DOHH2 (cell line): ENCODE data around the gene RUFY2.

ENCODE experiments used
- H3F3A ChIP-seq: fragments of 200-600 bp; sonication (generic), shearing (Covaris generic); 2 replicates; pipeline ENCODE4 v1.6.0; 2016; ENCODE audit warnings: antibody characterized with exemption, mild to moderate bottlenecking; ENCODE audit not compliant: control insufficient read depth, insufficient read depth
- H3K27ac ChIP-seq: fragments of 200-600 bp; sonication (generic); 2 replicates; pipeline ENCODE4 v1.5.1; 2014; ENCODE audit warnings: low read depth, mild to moderate bottlenecking, low read length, moderate library complexity
- H3K27me3 ChIP-seq: fragments of 200-600 bp; sonication (generic); 2 replicates; pipeline ENCODE4 v1.6.1; 2014; ENCODE audit warnings: mild to moderate bottlenecking, low read length, mixed read lengths; ENCODE audit not compliant: control insufficient read depth
- H3K36me3 ChIP-seq: fragments of 200-600 bp; sonication (generic); 2 replicates; pipeline ENCODE4 v1.6.1; 2014; ENCODE audit warnings: mild to moderate bottlenecking, low read length, moderate library complexity, mixed read lengths; ENCODE audit not compliant: control insufficient read depth
- H3K4me1 ChIP-seq: fragments of 200-600 bp; sonication (generic); 2 replicates; pipeline ENCODE4 v1.6.1; 2014; ENCODE audit warnings: mild to moderate bottlenecking, low read length, mixed read lengths; ENCODE audit not compliant: control insufficient read depth
- H3K4me2 ChIP-seq: fragments of 200-600 bp; sonication (generic); 2 replicates; pipeline ENCODE4 v1.6.0; 2014; ENCODE audit warnings: mild to moderate bottlenecking, low read length, moderate library complexity
- H3K4me3 ChIP-seq: fragments of 200-600 bp; sonication (generic); 2 replicates; pipeline ENCODE4 v1.5.1; 2014; ENCODE audit warnings: mild to moderate bottlenecking, low read length, mixed read lengths
- H3K79me2 ChIP-seq: fragments of 200-600 bp; sonication (generic); 2 replicates; pipeline ENCODE4 v1.6.1; 2014; ENCODE audit warnings: mild to moderate bottlenecking, low read length, mixed read lengths; ENCODE audit not compliant: control insufficient read depth
- H3K9me2 ChIP-seq: fragments of 200-600 bp; sonication (generic); replicated peaks from 2 replicates; pipeline ENCODE4 v1.6.1; 2014; ENCODE audit warnings: mild to moderate bottlenecking, low read length, mixed read lengths; ENCODE audit not compliant: control insufficient read depth
- H3K9me3 ChIP-seq: fragments of 200-600 bp; sonication (generic); 2 replicates; pipeline ENCODE4 v1.6.1; 2014; ENCODE audit warnings: antibody characterized with exemption, low read length, mixed read lengths; ENCODE audit not compliant: control insufficient read depth, insufficient read depth
- H4K20me1 ChIP-seq: fragments of 200-600 bp; sonication (generic); 2 replicates; pipeline ENCODE4 v1.6.0; 2014; ENCODE audit warnings: low read depth, mild to moderate bottlenecking, antibody characterized with exemption, low read length, moderate library complexity; ENCODE audit not compliant: control insufficient read depth, insufficient read depth
- EZH2phosphoT487 ChIP-seq: fragments of 200-600 bp; sonication (generic); IDR thresholded peaks from 2 replicates; pipeline ENCODE4 v1.6.1; 2017; ENCODE audit warnings: borderline replicate concordance, mild to moderate bottlenecking, antibody characterized with exemption, low read length, moderate library complexity, mixed read lengths
- TF ChIP-seq, protein P1 (sequence below): fragments of 200-600 bp; sonication (generic); IDR thresholded peaks from one replicate; pipeline ENCODE4 v1.5.1; 2014; ENCODE audit warnings: antibody characterized with exemption, mild to moderate bottlenecking, low read depth, low read length; ENCODE audit not compliant: poor library complexity, severe bottlenecking

The RUFY2 gene

DNA sequence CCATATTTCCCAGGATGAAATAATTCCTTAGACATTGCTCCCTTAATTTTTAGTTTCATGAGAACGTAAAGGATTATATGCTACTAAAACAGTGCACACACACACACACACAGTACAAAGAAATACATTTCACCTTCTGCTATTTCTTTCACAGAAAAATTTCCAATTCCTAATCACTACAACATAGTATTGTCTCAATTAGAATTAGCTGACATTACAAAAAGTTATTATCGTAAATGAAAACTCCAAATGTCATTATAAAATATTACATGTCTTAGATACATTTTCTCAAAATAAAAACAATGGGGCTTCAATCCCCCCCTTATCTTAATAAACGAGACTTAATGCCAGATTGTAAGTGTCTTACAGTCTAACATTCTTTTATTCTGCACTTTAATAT is 12.3 kb upstream of the RUFY2 start:
- Histone ChIP-seq H3K36me3 (peaks cover 89% of the 10 kb centered on the region), H3F3A (peaks cover 4% of the 10 kb centered on the region), H3K4me2 (no peak overlapping the region), H3K9me2 (no peaks in the 10 kb centered on the region), H3K4me1 (no peaks in the 10 kb centered on the region), H3K27ac (no peak overlapping the region), H3K27me3 (no peaks in the 10 kb centered on the region), H3K79me2 (peaks cover under 1% of the 10 kb centered on the region), H4K20me1 (no peaks in the 10 kb centered on the region), H3K9me3 (no peaks in the 10 kb centered on the region), H3K4me3 (no peak overlapping the region)
- TF ChIP-seq, protein P1, sequence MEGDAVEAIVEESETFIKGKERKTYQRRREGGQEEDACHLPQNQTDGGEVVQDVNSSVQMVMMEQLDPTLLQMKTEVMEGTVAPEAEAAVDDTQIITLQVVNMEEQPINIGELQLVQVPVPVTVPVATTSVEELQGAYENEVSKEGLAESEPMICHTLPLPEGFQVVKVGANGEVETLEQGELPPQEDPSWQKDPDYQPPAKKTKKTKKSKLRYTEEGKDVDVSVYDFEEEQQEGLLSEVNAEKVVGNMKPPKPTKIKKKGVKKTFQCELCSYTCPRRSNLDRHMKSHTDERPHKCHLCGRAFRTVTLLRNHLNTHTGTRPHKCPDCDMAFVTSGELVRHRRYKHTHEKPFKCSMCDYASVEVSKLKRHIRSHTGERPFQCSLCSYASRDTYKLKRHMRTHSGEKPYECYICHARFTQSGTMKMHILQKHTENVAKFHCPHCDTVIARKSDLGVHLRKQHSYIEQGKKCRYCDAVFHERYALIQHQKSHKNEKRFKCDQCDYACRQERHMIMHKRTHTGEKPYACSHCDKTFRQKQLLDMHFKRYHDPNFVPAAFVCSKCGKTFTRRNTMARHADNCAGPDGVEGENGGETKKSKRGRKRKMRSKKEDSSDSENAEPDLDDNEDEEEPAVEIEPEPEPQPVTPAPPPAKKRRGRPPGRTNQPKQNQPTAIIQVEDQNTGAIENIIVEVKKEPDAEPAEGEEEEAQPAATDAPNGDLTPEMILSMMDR: no peak
- no peak for TF ChIP-seq EZH2phosphoT487

- Histone ChIP-seq H3K4me1 (peaks cover 17% of the 10 kb centered on the region), H3K27me3 (no peaks in the 10 kb centered on the region), H3F3A (peaks cover 27% of the 10 kb centered on the region), H3K9me3 (no peaks in the 10 kb centered on the region), H4K20me1 (no peaks in the 10 kb centered on the region), H3K27ac (no peak overlapping the region), H3K9me2 (no peaks in the 10 kb centered on the region), H3K4me3 (no peak overlapping the region), H3K4me2 (no peak overlapping the region), H3K79me2 (peaks cover 26% of the 10 kb centered on the region), H3K36me3 (peaks cover 3% of the 10 kb centered on the region; the same call in 1 of the 2 replicates)
- TF ChIP-seq EZH2phosphoT487: no peak
- TF ChIP-seq, protein P1: no peak
Observed at GRCh38 chr10:68408898-68409518, 1.9 kb upstream of the RUFY2 start.

- Histone ChIP-seq H3K9me3 (no peaks in the 10 kb centered on the region), H3K4me1 (peaks cover 17% of the 10 kb centered on the region), H4K20me1 (no peaks in the 10 kb centered on the region), H3K27me3 (no peaks in the 10 kb centered on the region), H3K36me3 (peaks cover 7% of the 10 kb centered on the region), H3F3A (peaks cover 22% of the 10 kb centered on the region), H3K4me2 (peak overlapping the region; percentile 79), H3K4me3 (peak overlapping the region; percentile 93), H3K79me2 (peaks cover 35% of the 10 kb centered on the region), H3K27ac (peak overlapping the region; percentile 6; the same call in 1 of the 2 replicates), H3K9me2 (no peaks in the 10 kb centered on the region)
- TF ChIP-seq, protein P1: no peak
- TF ChIP-seq EZH2phosphoT487: no peak
Observed at GRCh38 chr10:68406111-68406814, 814 bp downstream of the RUFY2 start.
